ENCODE results near the gene ETFDH. TPM values are rescaled to one million over a fixed set of nuclear protein-coding genes. Genes with fewer than 3 reads are reported as not detected.

ETFDH gene
- total and polyA plus RNA-seq, 9 of the 15 experiments (the other 6 are each of a cell fraction or from before 2014, with no cell fraction given): 14.6 to 33.6 (median 25.9) TPM

DNA sequence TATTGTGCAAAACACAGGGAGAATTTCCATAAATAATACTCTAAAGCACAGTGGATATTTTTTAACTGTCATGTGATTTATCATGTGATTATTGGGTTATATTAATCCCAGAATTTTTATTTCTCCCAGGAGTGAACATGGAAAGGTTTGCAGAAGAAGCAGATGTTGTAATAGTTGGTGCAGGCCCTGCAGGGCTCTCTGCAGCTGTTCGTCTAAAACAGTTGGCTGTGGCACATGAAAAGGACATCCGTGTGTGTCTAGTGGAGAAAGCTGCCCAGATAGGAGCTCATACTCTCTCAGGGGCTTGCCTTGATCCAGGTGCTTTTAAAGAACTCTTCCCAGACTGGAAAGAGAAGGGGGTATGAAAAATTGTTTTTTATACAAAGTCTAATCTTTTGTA, 10.0 kb downstream of the ETFDH start:
- no peaks in the 10 kb centered on the region for H4K20me1 ChIP-seq (replicated peaks; ENCODE audit: control insufficient read depth, insufficient read depth, low read length)
- no peaks in the 10 kb centered on the region for H3K79me2 ChIP-seq (ENCODE audit: control insufficient read depth, insufficient read depth, low read length)
- no peaks in the 10 kb centered on the region for H3K4me1 ChIP-seq (replicated peaks in 1 of 2; ENCODE audit: control insufficient read depth in 2 of 2, insufficient read depth in 2 of 2, low read length in 2 of 2)
- H3K4me2 ChIP-seq (ENCODE audit: insufficient read depth, low read length): no peak overlapping the region
- H3K4me3 ChIP-seq: no peak overlapping the region
- H3K36me3 ChIP-seq (ENCODE audit: control insufficient read depth, insufficient read depth, low read length): no peaks in the 10 kb centered on the region
- TF ChIP-seq, protein P1, sequence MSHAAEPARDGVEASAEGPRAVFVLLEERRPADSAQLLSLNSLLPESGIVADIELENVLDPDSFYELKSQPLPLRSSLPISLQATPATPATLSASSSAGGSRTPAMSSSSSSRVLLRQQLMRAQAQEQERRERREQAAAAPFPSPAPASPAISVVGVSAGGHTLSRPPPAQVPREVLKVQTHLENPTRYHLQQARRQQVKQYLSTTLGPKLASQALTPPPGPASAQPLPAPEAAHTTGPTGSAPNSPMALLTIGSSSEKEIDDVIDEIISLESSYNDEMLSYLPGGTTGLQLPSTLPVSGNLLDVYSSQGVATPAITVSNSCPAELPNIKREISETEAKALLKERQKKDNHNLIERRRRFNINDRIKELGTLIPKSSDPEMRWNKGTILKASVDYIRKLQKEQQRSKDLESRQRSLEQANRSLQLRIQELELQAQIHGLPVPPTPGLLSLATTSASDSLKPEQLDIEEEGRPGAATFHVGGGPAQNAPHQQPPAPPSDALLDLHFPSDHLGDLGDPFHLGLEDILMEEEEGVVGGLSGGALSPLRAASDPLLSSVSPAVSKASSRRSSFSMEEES (CRISPR knock-in tag; IDR thresholded peaks at IDR 0.05): peak; percentile 3; the same call in 1 of the 2 replicates
- no peak for TF ChIP-seq CBFA2T3 (IDR thresholded peaks at IDR 0.05)
- H3K9me3 ChIP-seq (replicated peaks; ENCODE audit: control insufficient read depth, insufficient read depth, low read depth, low read length): no peaks in the 10 kb centered on the region
- no peak overlapping the region for H2AFZ ChIP-seq (ENCODE audit: low read depth, low read length)
- ChIA-PET POLR2A (no interaction called here), CTCF (ENCODE audit: low intra/inter-chr PET ratio) (no interaction called here)
- in situ Hi-C loops (cut with MboI) (no loop called here), intact Hi-C loops (cut with micrococcal nuclease) (no loop called here)
- BruUV-seq (replicated peaks): no TSS peak
- WGBS (ENCODE audit: insufficient coverage, low coverage, missing lambda C conversion rate): 79% methylated on average over 2 of the region's 2 CpGs
- ATAC-seq (no peak), FAIRE-seq (no peak), DNase-seq (ENCODE audit: extremely low read depth in 1 of 4, low spot score in 3 of 4) (no peak)
- no peak overlapping the region for H3K27ac ChIP-seq (ENCODE audit: extremely low read depth, low read depth, low read length)
- no peak overlapping the region for H3K9ac ChIP-seq (ENCODE audit: insufficient read depth in 1 of 2, low read depth in 2 of 2, low read length in 2 of 2)
- no peaks in the 10 kb centered on the region for H3K27me3 ChIP-seq (ENCODE audit: control insufficient read depth in 2 of 2, insufficient read depth in 2 of 2, low read length in 2 of 2)
- H3K9me1 ChIP-seq (ENCODE audit: control insufficient read depth, insufficient read depth, low read length): no peaks in the 10 kb centered on the region

DNA sequence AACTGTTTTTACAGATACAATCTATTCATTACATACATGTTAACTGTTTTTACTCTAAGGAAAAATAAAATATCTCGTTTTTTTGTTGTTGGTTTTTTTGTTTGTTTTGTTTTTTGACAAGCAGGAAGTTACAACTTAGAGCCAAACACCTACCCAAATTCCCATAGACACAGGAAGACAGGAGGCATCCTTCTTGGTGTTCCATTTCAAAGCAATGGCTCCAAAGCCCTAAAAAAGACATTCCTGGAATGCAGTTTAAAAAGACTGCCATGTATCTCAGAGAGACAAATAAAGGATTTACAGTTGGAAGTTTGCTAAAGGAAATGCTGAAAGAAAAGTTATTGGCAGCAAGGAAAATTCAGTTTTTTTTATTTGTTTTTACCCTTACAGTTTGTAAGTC, 16.7 kb downstream of the ETFDH start:
- H2AFZ ChIP-seq (ENCODE audit: low read depth, low read length): no peak overlapping the region
- ChIA-PET POLR2A (no interaction called here), CTCF (ENCODE audit: low intra/inter-chr PET ratio) (no interaction called here)
- no peak overlapping the region for H3K4me3 ChIP-seq
- no peaks in the 10 kb centered on the region for H3K36me3 ChIP-seq (ENCODE audit: control insufficient read depth, insufficient read depth, low read length)
- intact Hi-C loops (cut with micrococcal nuclease) (no loop called here), in situ Hi-C loops (cut with MboI) (no loop called here)
- DNase-seq (ENCODE audit: extremely low read depth in 1 of 4, low spot score in 3 of 4): no peak
- H4K20me1 ChIP-seq (replicated peaks; ENCODE audit: control insufficient read depth, insufficient read depth, low read length): no peaks in the 10 kb centered on the region
- H3K4me1 ChIP-seq (replicated peaks in 1 of 2; ENCODE audit: control insufficient read depth in 2 of 2, insufficient read depth in 2 of 2, low read length in 2 of 2): no peaks in the 10 kb centered on the region
- no peak overlapping the region for H3K4me2 ChIP-seq (ENCODE audit: insufficient read depth, low read length)
- H3K27ac ChIP-seq (ENCODE audit: extremely low read depth, low read depth, low read length): no peak overlapping the region
- FAIRE-seq: peak; percentile 44
- no peak for ATAC-seq
- no peak for TF ChIP-seq NR3C1 (CRISPR knock-in tag; IDR thresholded peaks at IDR 0.05)
- TF ChIP-seq HDAC6 (IDR thresholded peaks at IDR 0.05; ENCODE audit: low read depth, low read length): no peak
- WGBS (ENCODE audit: insufficient coverage, low coverage, missing lambda C conversion rate): 28% methylated on average over 1 of the region's 1 CpG
- no peaks in the 10 kb centered on the region for H3K9me3 ChIP-seq (replicated peaks; ENCODE audit: control insufficient read depth, insufficient read depth, low read depth, low read length)
- H3K79me2 ChIP-seq (ENCODE audit: control insufficient read depth, insufficient read depth, low read length): no peaks in the 10 kb centered on the region
- no TSS peak for BruUV-seq (replicated peaks)
- H3K27me3 ChIP-seq (ENCODE audit: control insufficient read depth in 2 of 2, insufficient read depth in 2 of 2, low read length in 2 of 2): no peaks in the 10 kb centered on the region
- no peaks in the 10 kb centered on the region for H3K9me1 ChIP-seq (ENCODE audit: control insufficient read depth, insufficient read depth, low read length)
- H3K9ac ChIP-seq (ENCODE audit: insufficient read depth in 1 of 2, low read depth in 2 of 2, low read length in 2 of 2): no peak overlapping the region

Data from K562 (cell line).